Measurements from ENCODE around the gene ALAD. TPM values are rescaled to one million over a fixed set of nuclear protein-coding genes. Genes with fewer than 3 reads are reported as not detected.
A peak's percentile ranks its signal among the peaks of the same experiment; 100 is the strongest.

ALAD gene
- total and polyA plus RNA-seq, 9 of the 15 experiments (the other 6 are each of a cell fraction or from before 2014, with no cell fraction given) = 1.3 to 12.7 (median 6.8) TPM

DNA sequence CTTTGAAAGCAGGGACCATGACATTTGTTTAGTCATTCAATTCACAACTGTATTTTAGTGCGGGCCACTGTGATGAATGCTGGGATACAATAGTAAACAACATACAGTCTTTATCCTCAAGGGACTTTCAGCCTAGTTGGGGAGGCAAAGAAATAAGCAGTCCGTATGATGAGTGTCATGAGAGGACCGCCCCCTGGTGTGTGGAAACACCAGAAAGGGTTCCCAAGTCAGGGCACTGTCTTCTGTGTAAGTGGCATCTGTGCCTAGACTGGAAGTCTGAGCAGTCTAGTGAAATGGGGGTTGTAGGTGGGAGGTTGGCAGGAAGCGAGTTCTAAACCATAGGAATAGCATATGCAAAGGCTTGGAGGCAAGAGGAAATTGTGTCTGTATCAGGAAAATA lies 16.3 kb upstream of the ALAD start (continued):
- peak; percentile 44 for TF ChIP-seq CTCFL (IDR thresholded peaks at IDR 0.05; ENCODE audit: borderline replicate concordance, insufficient read depth, low read depth, low read length, poor library complexity, severe bottlenecking)

DNA sequence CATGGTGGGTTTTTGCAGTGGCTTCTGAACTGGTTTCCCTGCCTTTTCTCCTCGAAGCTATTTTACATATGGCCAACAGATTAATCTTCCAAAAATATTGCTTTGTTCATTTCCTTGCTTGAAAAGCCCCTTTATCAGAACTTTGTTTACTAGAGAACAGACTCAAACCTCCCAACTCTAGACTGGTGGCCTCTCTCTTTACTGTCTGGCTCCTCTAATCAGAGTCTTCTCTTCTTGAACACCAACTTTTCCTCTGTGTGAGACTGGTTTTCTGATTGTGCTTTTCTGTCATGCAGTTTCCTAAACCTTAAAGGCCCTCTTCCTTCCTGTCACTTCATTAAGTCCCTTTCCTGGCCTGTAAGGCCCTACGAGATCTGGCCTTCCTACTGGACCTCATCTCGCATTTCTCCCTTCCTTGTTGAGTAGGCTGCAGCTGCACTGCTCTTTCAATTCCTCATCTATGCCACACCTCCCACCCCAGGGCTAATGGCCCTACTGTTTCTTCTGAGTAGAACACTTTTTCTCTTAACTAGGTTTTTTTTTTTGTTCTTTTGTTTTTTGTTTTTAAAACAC lies 15.2 kb upstream of the ALAD start:
- peak overlapping the region; percentile 77 for H2AFZ ChIP-seq (ENCODE audit: low read depth, low read length)
- H3K36me3 ChIP-seq (ENCODE audit: control insufficient read depth, insufficient read depth, low read length) = no peaks in the 10 kb centered on the region
- intact Hi-C loops (cut with micrococcal nuclease) (no loop called here), in situ Hi-C loops (cut with MboI) (no loop called here)
- WGBS (ENCODE audit: insufficient coverage, low coverage, missing lambda C conversion rate) = 34% methylated on average over 3 of the region's 3 CpGs
- no peaks in the 10 kb centered on the region for H3K9me1 ChIP-seq (ENCODE audit: control insufficient read depth, insufficient read depth, low read length)
- H3K4me3 ChIP-seq = no peak overlapping the region
- ChIA-PET POLR2A (interaction anchor here (1.2 kb wide), 1 partner anchor 39 kb away, joined by 3 read pairs; no protein-coding TSS in a partner anchor), CTCF (ENCODE audit: low intra/inter-chr PET ratio) (no interaction called here)
- no TSS peak for BruUV-seq (replicated peaks)
- no peaks in the 10 kb centered on the region for H4K20me1 ChIP-seq (replicated peaks; ENCODE audit: control insufficient read depth, insufficient read depth, low read length)
- no peak overlapping the region for H3K27ac ChIP-seq (ENCODE audit: extremely low read depth, low read depth, low read length)
- no peak overlapping the region for H3K9ac ChIP-seq (ENCODE audit: insufficient read depth in 1 of 2, low read depth in 2 of 2, low read length in 2 of 2)
- no peak overlapping the region for H3K4me2 ChIP-seq (ENCODE audit: insufficient read depth, low read length)
- peak in 1 of 4 experiments; percentile 20 for DNase-seq (ENCODE audit: extremely low read depth in 1 of 4, low spot score in 3 of 4)
- peak; percentile 63 for ATAC-seq
- TF ChIP-seq, protein P1, sequence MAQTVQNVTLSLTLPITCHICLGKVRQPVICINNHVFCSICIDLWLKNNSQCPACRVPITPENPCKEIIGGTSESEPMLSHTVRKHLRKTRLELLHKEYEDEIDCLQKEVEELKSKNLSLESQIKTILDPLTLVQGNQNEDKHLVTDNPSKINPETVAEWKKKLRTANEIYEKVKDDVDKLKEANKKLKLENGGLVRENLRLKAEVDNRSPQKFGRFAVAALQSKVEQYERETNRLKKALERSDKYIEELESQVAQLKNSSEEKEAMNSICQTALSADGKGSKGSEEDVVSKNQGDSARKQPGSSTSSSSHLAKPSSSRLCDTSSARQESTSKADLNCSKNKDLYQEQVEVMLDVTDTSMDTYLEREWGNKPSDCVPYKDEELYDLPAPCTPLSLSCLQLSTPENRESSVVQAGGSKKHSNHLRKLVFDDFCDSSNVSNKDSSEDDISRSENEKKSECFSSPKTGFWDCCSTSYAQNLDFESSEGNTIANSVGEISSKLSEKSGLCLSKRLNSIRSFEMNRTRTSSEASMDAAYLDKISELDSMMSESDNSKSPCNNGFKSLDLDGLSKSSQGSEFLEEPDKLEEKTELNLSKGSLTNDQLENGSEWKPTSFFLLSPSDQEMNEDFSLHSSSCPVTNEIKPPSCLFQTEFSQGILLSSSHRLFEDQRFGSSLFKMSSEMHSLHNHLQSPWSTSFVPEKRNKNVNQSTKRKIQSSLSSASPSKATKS (CRISPR knock-in tag; IDR thresholded peaks at IDR 0.05) = no peak
- TF ChIP-seq MTA3 (IDR thresholded peaks at IDR 0.05; ENCODE audit: borderline replicate concordance) = no peak
- TF ChIP-seq, protein P2, sequence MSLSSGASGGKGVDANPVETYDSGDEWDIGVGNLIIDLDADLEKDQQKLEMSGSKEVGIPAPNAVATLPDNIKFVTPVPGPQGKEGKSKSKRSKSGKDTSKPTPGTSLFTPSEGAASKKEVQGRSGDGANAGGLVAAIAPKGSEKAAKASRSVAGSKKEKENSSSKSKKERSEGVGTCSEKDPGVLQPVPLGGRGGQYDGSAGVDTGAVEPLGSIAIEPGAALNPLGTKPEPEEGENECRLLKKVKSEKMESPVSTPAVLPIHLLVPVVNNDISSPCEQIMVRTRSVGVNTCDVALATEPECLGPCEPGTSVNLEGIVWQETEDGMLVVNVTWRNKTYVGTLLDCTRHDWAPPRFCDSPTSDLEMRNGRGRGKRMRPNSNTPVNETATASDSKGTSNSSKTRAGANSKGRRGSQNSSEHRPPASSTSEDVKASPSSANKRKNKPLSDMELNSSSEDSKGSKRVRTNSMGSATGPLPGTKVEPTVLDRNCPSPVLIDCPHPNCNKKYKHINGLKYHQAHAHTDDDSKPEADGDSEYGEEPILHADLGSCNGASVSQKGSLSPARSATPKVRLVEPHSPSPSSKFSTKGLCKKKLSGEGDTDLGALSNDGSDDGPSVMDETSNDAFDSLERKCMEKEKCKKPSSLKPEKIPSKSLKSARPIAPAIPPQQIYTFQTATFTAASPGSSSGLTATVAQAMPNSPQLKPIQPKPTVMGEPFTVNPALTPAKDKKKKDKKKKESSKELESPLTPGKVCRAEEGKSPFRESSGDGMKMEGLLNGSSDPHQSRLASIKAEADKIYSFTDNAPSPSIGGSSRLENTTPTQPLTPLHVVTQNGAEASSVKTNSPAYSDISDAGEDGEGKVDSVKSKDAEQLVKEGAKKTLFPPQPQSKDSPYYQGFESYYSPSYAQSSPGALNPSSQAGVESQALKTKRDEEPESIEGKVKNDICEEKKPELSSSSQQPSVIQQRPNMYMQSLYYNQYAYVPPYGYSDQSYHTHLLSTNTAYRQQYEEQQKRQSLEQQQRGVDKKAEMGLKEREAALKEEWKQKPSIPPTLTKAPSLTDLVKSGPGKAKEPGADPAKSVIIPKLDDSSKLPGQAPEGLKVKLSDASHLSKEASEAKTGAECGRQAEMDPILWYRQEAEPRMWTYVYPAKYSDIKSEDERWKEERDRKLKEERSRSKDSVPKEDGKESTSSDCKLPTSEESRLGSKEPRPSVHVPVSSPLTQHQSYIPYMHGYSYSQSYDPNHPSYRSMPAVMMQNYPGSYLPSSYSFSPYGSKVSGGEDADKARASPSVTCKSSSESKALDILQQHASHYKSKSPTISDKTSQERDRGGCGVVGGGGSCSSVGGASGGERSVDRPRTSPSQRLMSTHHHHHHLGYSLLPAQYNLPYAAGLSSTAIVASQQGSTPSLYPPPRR (CRISPR knock-in tag; IDR thresholded peaks at IDR 0.05; ENCODE audit: borderline replicate concordance) = no peak
- TF ChIP-seq NFE2L1 (tag; IDR thresholded peaks at IDR 0.05; ENCODE audit: borderline replicate concordance, low read depth) = no peak
- H3K27me3 ChIP-seq (ENCODE audit: control insufficient read depth in 2 of 2, insufficient read depth in 2 of 2, low read length in 2 of 2) = no peaks in the 10 kb centered on the region
- peak; percentile 35 for FAIRE-seq
- H3K79me2 ChIP-seq (ENCODE audit: control insufficient read depth, insufficient read depth, low read length) = no peaks in the 10 kb centered on the region
- no peaks in the 10 kb centered on the region for H3K9me3 ChIP-seq (replicated peaks; ENCODE audit: control insufficient read depth, insufficient read depth, low read depth, low read length)
- H3K4me1 ChIP-seq (replicated peaks in 1 of 2; ENCODE audit: control insufficient read depth in 2 of 2, insufficient read depth in 2 of 2, low read length in 2 of 2) = peaks cover 5 to 6% of the 10 kb centered on the region in 2 experiments; a peak in 2 of 5 replicates
